ENCODE measurements around the gene POLN. TPM values are rescaled to one million over a fixed set of nuclear protein-coding genes. Genes with fewer than 3 reads are reported as not detected.

The POLN gene
- total and polyA plus RNA-seq, 11 donors: 0.38 to 4.5 (median 1.9) TPM

DNA sequence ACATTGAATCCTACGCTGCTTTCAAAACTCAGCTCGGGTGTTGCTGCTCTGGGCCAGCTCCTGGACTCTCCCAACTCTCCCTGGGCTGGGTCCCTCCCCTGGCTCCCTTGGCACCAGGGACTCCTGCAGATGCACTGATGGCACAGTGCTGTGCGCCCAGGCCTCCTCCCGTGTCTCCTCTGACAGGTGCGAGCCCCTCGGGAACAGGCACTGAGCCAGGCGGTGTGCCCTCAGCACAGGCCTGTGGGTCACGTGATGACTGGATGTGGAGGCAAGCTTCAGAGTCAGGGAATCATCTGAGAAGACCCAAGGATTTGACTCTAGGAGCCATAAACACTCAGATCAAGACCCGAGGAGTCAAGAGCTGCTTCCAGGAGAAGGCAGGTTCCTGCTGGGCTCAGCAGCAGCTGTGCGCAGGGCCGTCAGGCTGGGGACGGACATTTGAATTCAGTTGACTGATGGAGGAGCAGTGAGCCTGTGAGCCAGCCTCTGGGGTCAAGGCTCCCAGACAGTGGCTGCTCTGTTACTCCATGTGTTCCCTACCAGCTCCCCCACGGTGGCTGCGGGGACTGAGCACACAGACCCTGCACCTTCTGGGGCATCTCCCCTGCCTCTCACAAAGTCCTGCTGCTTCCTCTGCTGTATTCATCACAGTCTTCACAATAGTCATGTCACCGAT, 149.8 kb downstream of the POLN start:
- H3K27me3 ChIP-seq: no peaks in the 10 kb centered on the region
- H3K4me1 ChIP-seq: no peaks in the 10 kb centered on the region
- WGBS, 4 donors: 88 to 91% (median 90%) methylated on average over 13 to 15 of the region's 15 CpGs
- no peak overlapping the region for H3K4me3 ChIP-seq
- intact Hi-C loops (cut with DNase I): no loop called here
- peaks cover 0 to 18% (median 0%) of the 10 kb centered on the region in 12 donors for H3K9me3 ChIP-seq
- peak in 1 of 4 donors; percentile 31 for ATAC-seq
- no peak overlapping the region for H3K27ac ChIP-seq
- no peak for TF ChIP-seq POLR2A (IDR thresholded peaks at IDR 0.05)
- TF ChIP-seq, protein P1, sequence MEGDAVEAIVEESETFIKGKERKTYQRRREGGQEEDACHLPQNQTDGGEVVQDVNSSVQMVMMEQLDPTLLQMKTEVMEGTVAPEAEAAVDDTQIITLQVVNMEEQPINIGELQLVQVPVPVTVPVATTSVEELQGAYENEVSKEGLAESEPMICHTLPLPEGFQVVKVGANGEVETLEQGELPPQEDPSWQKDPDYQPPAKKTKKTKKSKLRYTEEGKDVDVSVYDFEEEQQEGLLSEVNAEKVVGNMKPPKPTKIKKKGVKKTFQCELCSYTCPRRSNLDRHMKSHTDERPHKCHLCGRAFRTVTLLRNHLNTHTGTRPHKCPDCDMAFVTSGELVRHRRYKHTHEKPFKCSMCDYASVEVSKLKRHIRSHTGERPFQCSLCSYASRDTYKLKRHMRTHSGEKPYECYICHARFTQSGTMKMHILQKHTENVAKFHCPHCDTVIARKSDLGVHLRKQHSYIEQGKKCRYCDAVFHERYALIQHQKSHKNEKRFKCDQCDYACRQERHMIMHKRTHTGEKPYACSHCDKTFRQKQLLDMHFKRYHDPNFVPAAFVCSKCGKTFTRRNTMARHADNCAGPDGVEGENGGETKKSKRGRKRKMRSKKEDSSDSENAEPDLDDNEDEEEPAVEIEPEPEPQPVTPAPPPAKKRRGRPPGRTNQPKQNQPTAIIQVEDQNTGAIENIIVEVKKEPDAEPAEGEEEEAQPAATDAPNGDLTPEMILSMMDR (IDR thresholded peaks at IDR 0.05): no peak
- H3K36me3 ChIP-seq: no peaks in the 10 kb centered on the region
- peak in 1 of 5 donors; percentile 52 for DNase-seq

DNA sequence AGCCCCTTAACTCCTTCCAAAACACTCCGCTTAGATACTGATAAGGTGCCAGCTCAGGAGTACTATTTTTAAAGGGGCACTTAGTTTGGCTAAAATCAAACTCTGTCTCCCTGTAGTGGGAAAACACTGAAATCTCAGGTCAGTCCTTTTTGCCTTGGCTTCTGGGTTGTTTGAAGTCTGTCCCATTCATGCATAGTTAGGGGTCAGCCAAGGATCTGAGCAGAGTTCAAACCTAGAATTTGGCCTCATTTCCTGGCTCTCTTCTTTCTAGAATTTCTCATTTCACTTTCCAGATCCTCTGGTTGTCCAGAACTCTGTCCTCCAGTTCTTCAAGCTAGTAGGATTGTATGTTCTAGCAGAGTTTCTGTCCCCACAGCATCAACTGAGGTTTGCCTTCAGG, 151.3 kb downstream of the POLN start:
- DNase-seq: no peak
- H3K27ac ChIP-seq: no peak overlapping the region
- ATAC-seq: no peak
- WGBS, 4 donors: 49 to 73% (median 60%) methylated on average over 1 of the region's 1 CpG
- peaks cover 0 to 11% (median 0%) of the 10 kb centered on the region in 12 donors for H3K9me3 ChIP-seq
- TF ChIP-seq, protein P1 (IDR thresholded peaks at IDR 0.05): no peak
- no peak for TF ChIP-seq POLR2A (IDR thresholded peaks at IDR 0.05)
- H3K27me3 ChIP-seq: no peaks in the 10 kb centered on the region
- no peak overlapping the region for H3K4me3 ChIP-seq
- intact Hi-C loops (cut with DNase I): no loop called here
- H3K36me3 ChIP-seq: no peaks in the 10 kb centered on the region
- H3K4me1 ChIP-seq: no peaks in the 10 kb centered on the region

GRCh38 chr4:2089222-2089621, 152.7 kb downstream of the POLN start:
- 52 to 79% (median 67%) methylated on average over 1 of the region's 1 CpG for WGBS, 4 donors
- intact Hi-C loops (cut with DNase I): no loop called here
- TF ChIP-seq POLR2A (IDR thresholded peaks at IDR 0.05): no peak
- TF ChIP-seq, protein P1 (IDR thresholded peaks at IDR 0.05): no peak
- Histone ChIP-seq H3K9me3 (peaks cover 0 to 11% (median 0%) of the 10 kb centered on the region in 12 donors), H3K4me3 (no peak overlapping the region), H3K27me3 (no peaks in the 10 kb centered on the region), H3K36me3 (no peaks in the 10 kb centered on the region), H3K27ac (no peak overlapping the region), H3K4me1 (no peaks in the 10 kb centered on the region)
- DNase-seq (no peak), ATAC-seq (no peak)

DNA sequence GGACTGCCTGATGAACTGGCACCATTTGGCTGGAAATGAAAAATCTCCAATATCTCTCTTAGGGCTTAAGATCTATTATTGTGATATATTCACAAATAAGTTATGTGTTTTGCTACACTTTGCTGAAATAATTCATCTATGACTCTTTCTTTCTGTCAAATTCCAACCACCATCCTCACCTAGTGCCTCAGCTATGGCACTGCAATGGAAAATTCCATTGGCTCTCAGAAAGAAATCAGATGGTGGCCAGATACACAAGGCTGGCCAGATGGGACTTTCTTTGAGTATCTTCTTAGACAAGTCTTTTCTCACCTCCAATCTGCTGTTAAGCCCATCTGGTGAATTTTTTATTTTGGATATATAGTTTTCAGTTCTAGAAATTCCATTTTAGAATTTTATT, 154.8 kb downstream of the POLN start:
- H3K27me3 ChIP-seq: no peaks in the 10 kb centered on the region
- TF ChIP-seq POLR2A (IDR thresholded peaks at IDR 0.05): no peak
- TF ChIP-seq, protein P1 (IDR thresholded peaks at IDR 0.05): no peak
- ATAC-seq: no peak
- H3K4me3 ChIP-seq: no peak overlapping the region
- no peak overlapping the region for H3K27ac ChIP-seq
- intact Hi-C loops (cut with DNase I): no loop called here
- peaks cover 0 to 11% (median 0%) of the 10 kb centered on the region in 12 donors for H3K9me3 ChIP-seq
- H3K36me3 ChIP-seq: no peaks in the 10 kb centered on the region
- H3K4me1 ChIP-seq: no peaks in the 10 kb centered on the region
- DNase-seq: no peak
